Left lung (tissue), 10 donors: ENCODE data around the gene MTURN. TPM values are rescaled to one million over a fixed set of nuclear protein-coding genes. Genes with fewer than 3 reads are reported as not detected.

Experiments
- ATAC-seq: fragments of 200-7000 bp; cut with Tn5 transposase; one replicate; pipeline ENCODE4 v1.9.1; 2020; ENCODE audit warnings: moderate library complexity
- DNase-seq, 4 donors: peaks; one replicate each; pipeline ENCODE4 v3.0.0-alpha.2; 2013 to 2020
- H3K27ac ChIP-seq, 2 donors: fragments of 200-600 bp; sonication (generic) in 1 of 2; one replicate each; pipeline versions ENCODE4 v1.5.0 to v1.8.0; 2020 to 2021
- H3K27me3 ChIP-seq, 2 donors: fragments of 200-600 bp; sonication (generic) in 1 of 2; one replicate each; pipeline versions ENCODE4 v1.5.0 to v1.8.0; 2020 to 2021
- H3K36me3 ChIP-seq, 2 donors: fragments of 200-600 bp; sonication (generic) in 1 of 2; one replicate each; pipeline versions ENCODE4 v1.5.0 to v1.8.0; 2020 to 2021
- H3K4me1 ChIP-seq, 2 donors: fragments of 200-600 bp; one replicate each; pipeline ENCODE4 v1.8.0; 2021
- H3K4me3 ChIP-seq, 2 donors: fragments of 200-600 bp; sonication (generic) in 1 of 2; one replicate each; pipeline versions ENCODE4 v1.5.0 to v1.8.0; 2020 to 2021; ENCODE audit warnings: mild to moderate bottlenecking in 1 of 2
- H3K9me3 ChIP-seq, 2 donors: fragments of 200-600 bp; sonication (generic) in 1 of 2; one replicate each; pipeline versions ENCODE4 v1.5.0 to v1.8.0; 2020 to 2021
- intact Hi-C, 2 donors: fragments of 100-400 bp; cut with DNase I; formaldehyde crosslinking; loops; one replicate each; pipeline versions ENCODE4 v1.11.2 to v1.14.2; 2022
- polyA plus RNA-seq, 6 donors: library from polyadenylated mRNA; unstranded; fragments of 120-200 nt; gene quantifications; one replicate each; pipeline ENCODE4 v1.2.1, GENCODE V29; 2013; ENCODE audit not compliant: insufficient read length in 6 of 6
- total RNA-seq, 2 donors: library from RNA; stranded (reverse); fragmentation: NEBNext Ultra II Directional; extraction: Animal tissue kit (Norgen Biotek cat#: 25700); gene quantifications; one replicate each; pipeline ENCODE4 v1.2.1, GENCODE V29; 2021
- TF ChIP-seq, protein P1 (sequence below), 2 donors: fragments of 200-600 bp; sonication (generic) in 1 of 2; IDR thresholded peaks; one replicate each; pipeline versions ENCODE4 v1.5.0 to v1.8.0; 2021; ENCODE audit warnings: antibody characterized with exemption in 2 of 2
- donor health status: DM: no; HTN: yes; CAD: no.
- donor health status: DM: no; HTN: no; CAD: no.

MTURN gene
- total and polyA plus RNA-seq, 8 donors, result 15.6 to 78.2 (median 67.0) TPM

DNA sequence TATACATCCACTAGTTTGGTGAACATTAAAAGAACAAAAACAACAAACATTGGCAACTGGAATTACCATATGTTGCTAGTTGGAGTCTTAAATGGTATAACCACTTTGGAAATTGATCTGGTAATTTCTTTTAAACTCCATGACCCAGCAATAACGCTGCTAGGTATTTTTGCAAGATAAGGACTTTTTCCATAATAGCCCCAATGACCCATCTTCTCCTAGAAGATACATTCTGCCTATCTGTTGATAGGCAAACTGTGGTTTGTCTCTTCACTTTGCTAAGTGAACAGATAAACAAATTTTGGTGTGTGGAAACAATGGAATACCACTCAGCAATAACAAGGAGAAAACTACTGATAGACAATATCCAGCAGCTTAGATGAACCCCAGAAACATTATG is 30.6 kb upstream of the MTURN start:
- ATAC-seq (no peak), DNase-seq (no peak)
- Histone ChIP-seq H3K4me1 (no peaks in the 10 kb centered on the region), H3K27ac (no peak overlapping the region), H3K4me3 (no peak overlapping the region), H3K27me3 (no peaks in the 10 kb centered on the region), H3K9me3 (no peaks in the 10 kb centered on the region), H3K36me3 (no peaks in the 10 kb centered on the region)
- TF ChIP-seq, protein P1, sequence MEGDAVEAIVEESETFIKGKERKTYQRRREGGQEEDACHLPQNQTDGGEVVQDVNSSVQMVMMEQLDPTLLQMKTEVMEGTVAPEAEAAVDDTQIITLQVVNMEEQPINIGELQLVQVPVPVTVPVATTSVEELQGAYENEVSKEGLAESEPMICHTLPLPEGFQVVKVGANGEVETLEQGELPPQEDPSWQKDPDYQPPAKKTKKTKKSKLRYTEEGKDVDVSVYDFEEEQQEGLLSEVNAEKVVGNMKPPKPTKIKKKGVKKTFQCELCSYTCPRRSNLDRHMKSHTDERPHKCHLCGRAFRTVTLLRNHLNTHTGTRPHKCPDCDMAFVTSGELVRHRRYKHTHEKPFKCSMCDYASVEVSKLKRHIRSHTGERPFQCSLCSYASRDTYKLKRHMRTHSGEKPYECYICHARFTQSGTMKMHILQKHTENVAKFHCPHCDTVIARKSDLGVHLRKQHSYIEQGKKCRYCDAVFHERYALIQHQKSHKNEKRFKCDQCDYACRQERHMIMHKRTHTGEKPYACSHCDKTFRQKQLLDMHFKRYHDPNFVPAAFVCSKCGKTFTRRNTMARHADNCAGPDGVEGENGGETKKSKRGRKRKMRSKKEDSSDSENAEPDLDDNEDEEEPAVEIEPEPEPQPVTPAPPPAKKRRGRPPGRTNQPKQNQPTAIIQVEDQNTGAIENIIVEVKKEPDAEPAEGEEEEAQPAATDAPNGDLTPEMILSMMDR (IDR thresholded peaks at IDR 0.05), result no peak
- intact Hi-C loops, result no loop called here

DNA sequence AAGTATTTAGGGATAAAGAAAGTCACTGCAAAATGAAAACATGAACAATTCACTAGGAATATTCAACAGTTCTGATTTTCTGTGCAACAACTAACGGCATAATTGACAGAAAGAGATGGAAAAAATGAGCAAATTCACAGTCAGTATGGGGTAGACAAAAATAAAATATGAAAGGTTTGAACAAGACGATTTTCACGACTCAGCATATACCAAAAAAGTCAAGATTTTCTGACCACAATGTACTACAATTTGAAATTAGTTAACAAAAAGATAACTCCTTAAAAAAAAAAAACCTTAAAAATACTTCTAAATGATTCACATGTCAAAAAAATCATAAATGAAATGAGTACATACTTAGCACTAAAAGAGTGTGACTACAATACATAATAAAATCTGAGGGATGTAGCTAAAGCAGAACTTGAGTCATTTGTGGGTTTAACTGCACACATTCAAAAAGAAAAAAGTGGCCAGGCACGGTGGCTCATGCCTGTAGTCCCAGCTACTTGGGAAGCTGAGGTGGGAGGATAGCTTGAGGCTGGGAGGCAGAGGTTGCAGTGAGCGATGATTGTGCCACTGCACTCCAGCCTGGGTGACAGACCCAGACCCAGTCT is 22.6 kb upstream of the MTURN start:
- intact Hi-C loops, result no loop called here
- TF ChIP-seq, protein P1 (IDR thresholded peaks at IDR 0.05), result no peak
- Histone ChIP-seq H3K9me3 (peaks cover 4 to 13% of the 10 kb centered on the region in 2 donors), H3K27ac (no peak overlapping the region), H3K4me3 (no peak overlapping the region), H3K4me1 (no peaks in the 10 kb centered on the region), H3K36me3 (no peaks in the 10 kb centered on the region), H3K27me3 (no peaks in the 10 kb centered on the region)
- DNase-seq (no peak), ATAC-seq (no peak)

DNA sequence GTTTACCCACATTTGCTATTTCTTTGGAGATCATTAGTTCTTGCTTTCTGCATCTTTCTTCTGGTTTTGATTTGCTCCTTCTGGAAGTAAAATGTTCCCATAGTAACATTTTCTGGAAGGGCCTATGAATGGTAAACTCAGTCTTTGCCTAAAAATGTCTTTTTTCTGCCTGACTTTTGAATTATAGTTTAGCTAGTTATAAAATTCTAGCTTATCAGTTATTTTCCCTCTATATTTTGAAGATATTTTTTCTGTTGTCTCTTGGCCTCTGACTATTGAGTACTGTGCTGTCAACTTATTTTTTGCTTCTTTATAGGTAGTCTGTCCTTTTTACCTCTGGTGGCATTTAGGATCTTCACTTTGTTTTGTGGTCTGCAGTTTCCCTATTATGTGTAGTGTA is 21.6 kb upstream of the MTURN start:
- TF ChIP-seq, protein P1 (IDR thresholded peaks at IDR 0.05), result no peak
- no peak for DNase-seq
- no peak for ATAC-seq
- no peaks in the 10 kb centered on the region for H3K4me1 ChIP-seq
- H3K36me3 ChIP-seq, result no peaks in the 10 kb centered on the region
- H3K9me3 ChIP-seq, result peaks cover 4 to 13% of the 10 kb centered on the region in 2 donors
- no peak overlapping the region for H3K4me3 ChIP-seq
- H3K27ac ChIP-seq, result no peak overlapping the region
- intact Hi-C loops, result no loop called here
- H3K27me3 ChIP-seq, result no peaks in the 10 kb centered on the region

DNA sequence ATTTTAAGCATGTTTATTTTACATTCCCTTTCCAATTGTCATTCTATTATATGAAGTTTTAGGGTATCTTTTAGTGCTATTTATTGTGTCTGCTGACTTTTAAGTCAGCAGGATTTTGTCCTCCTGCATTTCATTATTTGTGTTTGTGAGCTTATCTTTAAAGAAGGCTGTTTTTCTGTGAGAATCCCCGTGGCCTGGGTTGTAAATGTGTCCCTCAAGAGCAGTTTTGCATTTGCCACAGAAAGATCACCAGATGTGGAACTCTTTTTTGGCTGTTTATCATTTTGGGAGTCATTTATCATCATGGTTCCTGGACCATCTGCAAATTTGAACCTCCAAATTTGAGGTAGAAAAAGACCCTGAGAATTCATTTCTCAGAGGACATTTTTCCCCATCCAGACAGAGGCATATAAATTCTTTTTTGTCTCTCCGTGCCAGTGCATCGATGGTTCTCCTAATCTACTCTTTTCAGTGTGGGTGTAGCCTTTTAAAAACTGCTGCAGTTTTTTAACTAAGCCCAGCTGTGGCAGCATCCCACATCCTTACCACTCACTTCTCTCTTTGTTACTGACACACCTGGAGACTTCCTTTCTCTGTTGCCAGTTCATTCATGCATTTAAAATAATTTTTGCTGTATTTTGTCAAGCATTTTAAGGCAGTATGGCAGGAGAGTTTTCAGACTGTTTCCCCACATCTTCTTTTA is 20.1 kb upstream of the MTURN start:
- no peaks in the 10 kb centered on the region for H3K27me3 ChIP-seq
- ATAC-seq (no peak), DNase-seq (no peak)
- H3K4me3 ChIP-seq, result no peak overlapping the region
- H3K4me1 ChIP-seq, result no peaks in the 10 kb centered on the region
- no peak overlapping the region for H3K27ac ChIP-seq
- TF ChIP-seq, protein P1 (IDR thresholded peaks at IDR 0.05), result no peak
- intact Hi-C loops, result no loop called here
- peaks cover 4 to 13% of the 10 kb centered on the region in 2 donors for H3K9me3 ChIP-seq
- H3K36me3 ChIP-seq, result no peaks in the 10 kb centered on the region

DNA sequence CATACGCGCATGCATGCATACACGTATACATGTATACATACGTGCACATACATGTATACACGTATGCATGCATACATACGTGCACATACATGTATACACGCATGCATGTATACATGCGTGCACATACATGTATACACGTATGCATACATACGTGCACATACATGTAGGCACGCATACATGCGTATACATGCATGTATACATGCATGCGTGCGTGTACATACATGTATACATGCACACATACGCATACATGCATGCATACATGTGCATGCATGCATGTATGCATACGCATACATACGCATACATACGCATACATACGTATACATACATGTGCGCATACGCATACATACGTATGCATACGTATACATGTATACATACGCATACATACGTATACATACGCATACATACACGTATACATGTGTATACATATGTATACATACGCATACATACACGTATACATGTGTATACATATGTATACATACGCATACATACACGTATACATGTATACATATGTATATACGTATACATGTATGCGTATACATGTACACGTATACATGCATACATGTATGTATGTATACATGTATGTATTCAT is 19.0 kb upstream of the MTURN start:
- DNase-seq (no peak), ATAC-seq (no peak)
- H3K4me1 ChIP-seq, result no peaks in the 10 kb centered on the region
- H3K4me3 ChIP-seq, result no peak overlapping the region
- TF ChIP-seq, protein P1 (IDR thresholded peaks at IDR 0.05), result no peak
- intact Hi-C loops, result no loop called here
- H3K27me3 ChIP-seq, result no peaks in the 10 kb centered on the region
- no peak overlapping the region for H3K27ac ChIP-seq
- peaks cover 4 to 13% of the 10 kb centered on the region in 2 donors for H3K9me3 ChIP-seq
- no peaks in the 10 kb centered on the region for H3K36me3 ChIP-seq
